Activated gamma-delta T cell (primary cell): ENCODE measurements around the gene OR13C4.
"Not testable (repeated sequence)": the region's sequence is repeated elsewhere in the genome, so short reads cannot be mapped to it uniquely, and the experiment has no call there.

Experiments used
- DNase-seq: peaks from one replicate; lab custom pipeline; 2025; lab: John Stamatoyannopoulos, UW
- total RNA-seq, 2 donors: gene quantifications; one replicate each; lab custom pipeline; 2026; lab: John Stamatoyannopoulos, UW

Gene OR13C4
- 0 to 0.09 reads per million in 2 donors for total RNA-seq

GRCh38 chr9:104527109-104527508 lies at the start of gene OR13C4:
Gene OR13C4, minus strand, starts transcription at chr9:104527209. Its CDS starts 0 bp downstream, at chr9:104527209.
- DNase-seq = no peak

- DNase-seq = no peak
Measured at GRCh38 chr9:104575456-104575855, 48.4 kb upstream of the OR13C4 start.

- no peak for DNase-seq
Measured at GRCh38 chr9:104572612-104573011, 45.6 kb upstream of the OR13C4 start.

GRCh38 chr9:104568868-104569267 lies 41.9 kb upstream of the OR13C4 start, which contains the start of gene OR13C8:
Gene OR13C8, plus strand, starts transcription at chr9:104569168. Its CDS starts 0 bp downstream, at chr9:104569168.
- no peak for DNase-seq

- no peak for DNase-seq
Measured at GRCh38 chr9:104564358-104564757, 37.3 kb upstream of the OR13C4 start.

- DNase-seq = no peak
Measured at GRCh38 chr9:104556830-104557634, 30.0 kb upstream of the OR13C4 start.

- DNase-seq = no peak
Measured at GRCh38 chr9:104555521-104555920, 28.5 kb upstream of the OR13C4 start.

GRCh38 chr9:104553261-104553660 lies 26.3 kb upstream of the OR13C4 start:
- DNase-seq = no peak

GRCh38 chr9:104544644-104545043 lies 17.6 kb upstream of the OR13C4 start:
- DNase-seq = no peak

GRCh38 chr9:104539275-104539674 lies 12.3 kb upstream of the OR13C4 start:
- no peak for DNase-seq

- no peak for DNase-seq
Measured at GRCh38 chr9:104536756-104537155, 9.7 kb upstream of the OR13C4 start, which contains the start of gene OR13C3. Gene OR13C3, minus strand, starts transcription at chr9:104536856. Its CDS starts 133 bp downstream, at chr9:104536723.

GRCh38 chr9:104520241-104520640 lies 6.8 kb downstream of the OR13C4 start:
- not testable (repeated sequence) for DNase-seq

GRCh38 chr9:104514901-104515300 lies 12.1 kb downstream of the OR13C4 start:
- no peak for DNase-seq

GRCh38 chr9:104506565-104506964 lies 20.4 kb downstream of the OR13C4 start:
- DNase-seq = no peak

GRCh38 chr9:104503963-104504362 lies 23.0 kb downstream of the OR13C4 start, which contains the start of gene OR13F1:
Gene OR13F1, plus strand, starts transcription at chr9:104504263. Its CDS starts 0 bp downstream, at chr9:104504263.
- DNase-seq = no peak

- no peak for DNase-seq
Measured at GRCh38 chr9:104503440-104503839, 23.6 kb downstream of the OR13C4 start.

- DNase-seq = no peak
Measured at GRCh38 chr9:104494808-104495207, 32.2 kb downstream of the OR13C4 start.

GRCh38 chr9:104485014-104485413 lies 42.0 kb downstream of the OR13C4 start:
- DNase-seq = no peak

GRCh38 chr9:104482921-104483570 lies 44.0 kb downstream of the OR13C4 start:
- DNase-seq = no peak
